Measurements from ENCODE around the gene IFITM5.
"Not testable (repeated sequence)": the region's sequence is repeated elsewhere in the genome, so short reads cannot be mapped to it uniquely, and the experiment has no call there.

The IFITM5 gene

DNA sequence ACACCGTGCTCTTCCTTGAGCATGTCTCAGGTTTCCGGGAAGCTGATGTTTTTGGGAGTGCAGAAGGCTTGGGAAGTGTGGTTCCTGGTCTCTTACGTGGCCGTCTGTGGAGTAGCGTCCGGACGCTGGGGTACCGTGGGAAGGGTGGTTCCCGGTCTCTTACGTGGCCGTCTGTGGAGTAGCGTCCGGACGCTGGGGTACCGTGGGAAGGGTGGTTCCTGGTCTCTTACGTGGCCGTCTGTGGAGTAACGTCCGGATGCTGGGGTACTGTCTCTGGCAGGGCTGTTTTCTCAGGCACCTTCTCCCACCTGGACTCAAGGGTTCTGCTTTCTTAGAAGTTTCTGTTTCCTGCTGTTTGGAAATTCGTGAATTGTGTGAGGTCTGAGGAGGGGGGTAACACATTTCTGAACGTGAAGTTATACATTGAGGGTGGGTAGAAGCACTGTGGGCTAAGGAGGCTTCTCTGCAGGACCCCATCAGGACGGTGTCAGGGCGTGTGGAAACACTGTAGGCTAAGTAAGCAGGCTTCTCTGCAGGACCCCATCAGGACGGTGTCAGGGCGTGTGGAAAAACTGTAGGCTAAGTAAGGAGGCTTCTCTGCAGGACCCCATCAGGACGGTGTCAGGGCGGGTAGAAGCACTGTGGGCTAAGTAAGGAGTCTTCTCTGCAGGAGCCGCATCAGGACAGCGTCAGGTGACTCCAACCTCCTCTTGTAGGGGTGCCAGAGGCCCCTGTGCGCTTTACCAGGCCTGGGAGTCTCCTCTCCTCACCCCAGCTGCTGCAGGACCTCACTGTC, 26.7 kb upstream of the IFITM5 start:
- no peak for TF ChIP-seq ZFP3 (CRISPR knock-in tag; IDR thresholded peaks at IDR 0.05)
- no peak for TF ChIP-seq ISL1 (CRISPR knock-in tag; IDR thresholded peaks at IDR 0.05)
- no peak for TF ChIP-seq TOX (CRISPR knock-in tag; IDR thresholded peaks at IDR 0.05; ENCODE audit: borderline replicate concordance)
- TF ChIP-seq, protein P1, sequence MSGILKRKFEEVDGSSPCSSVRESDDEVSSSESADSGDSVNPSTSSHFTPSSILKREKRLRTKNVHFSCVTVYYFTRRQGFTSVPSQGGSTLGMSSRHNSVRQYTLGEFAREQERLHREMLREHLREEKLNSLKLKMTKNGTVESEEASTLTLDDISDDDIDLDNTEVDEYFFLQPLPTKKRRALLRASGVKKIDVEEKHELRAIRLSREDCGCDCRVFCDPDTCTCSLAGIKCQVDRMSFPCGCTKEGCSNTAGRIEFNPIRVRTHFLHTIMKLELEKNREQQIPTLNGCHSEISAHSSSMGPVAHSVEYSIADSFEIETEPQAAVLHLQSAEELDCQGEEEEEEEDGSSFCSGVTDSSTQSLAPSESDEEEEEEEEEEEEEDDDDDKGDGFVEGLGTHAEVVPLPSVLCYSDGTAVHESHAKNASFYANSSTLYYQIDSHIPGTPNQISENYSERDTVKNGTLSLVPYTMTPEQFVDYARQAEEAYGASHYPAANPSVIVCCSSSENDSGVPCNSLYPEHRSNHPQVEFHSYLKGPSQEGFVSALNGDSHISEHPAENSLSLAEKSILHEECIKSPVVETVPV (CRISPR knock-in tag; IDR thresholded peaks at IDR 0.05), result no peak
- ATAC-seq, result peak; percentile 20; the same call in 1 of the 3 replicates

DNA sequence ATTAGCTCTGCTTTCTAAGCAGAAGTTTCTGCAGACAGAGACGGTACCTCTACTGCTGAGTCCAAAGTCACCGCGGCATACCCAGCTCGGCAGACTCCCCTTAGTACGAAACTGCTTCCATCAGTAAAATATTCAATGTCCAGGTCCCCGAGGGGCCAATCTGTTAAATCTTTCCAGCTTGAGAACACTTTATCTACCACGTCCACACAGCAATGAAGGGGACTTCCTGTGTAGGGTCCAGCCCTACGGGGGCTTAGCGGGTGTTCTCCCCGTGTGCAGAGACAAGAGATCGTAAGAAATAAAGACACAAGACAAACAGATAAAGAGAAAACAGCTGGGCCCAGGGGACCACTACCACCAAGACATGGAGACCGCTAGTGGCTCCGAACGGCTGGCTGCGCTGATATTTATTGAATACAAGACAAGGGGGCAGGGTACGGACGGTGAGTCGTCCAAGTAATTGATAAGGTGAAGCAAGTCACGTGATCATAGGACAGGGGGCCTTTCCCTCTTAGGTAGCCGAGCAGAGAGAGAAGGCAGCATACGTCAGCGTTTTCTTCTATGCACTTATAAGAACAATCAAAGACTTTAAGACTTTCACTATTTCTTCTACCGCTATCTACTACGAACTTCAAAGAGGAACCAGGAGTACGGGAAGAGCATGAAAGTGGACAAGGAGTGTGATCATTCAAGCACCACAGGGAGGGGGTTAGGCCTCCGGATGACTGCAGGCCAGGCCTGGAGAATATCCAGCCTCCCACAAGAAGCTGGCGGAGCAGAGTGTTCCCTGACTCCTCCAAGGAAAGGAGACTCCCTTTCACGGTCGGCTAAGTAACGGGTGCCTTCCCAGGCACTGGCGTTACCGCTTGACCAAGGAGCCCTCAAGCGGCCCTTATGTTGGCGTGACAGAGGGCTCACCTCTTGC, 25.5 kb upstream of the IFITM5 start:
- ATAC-seq, result not testable (repeated sequence)

DNA sequence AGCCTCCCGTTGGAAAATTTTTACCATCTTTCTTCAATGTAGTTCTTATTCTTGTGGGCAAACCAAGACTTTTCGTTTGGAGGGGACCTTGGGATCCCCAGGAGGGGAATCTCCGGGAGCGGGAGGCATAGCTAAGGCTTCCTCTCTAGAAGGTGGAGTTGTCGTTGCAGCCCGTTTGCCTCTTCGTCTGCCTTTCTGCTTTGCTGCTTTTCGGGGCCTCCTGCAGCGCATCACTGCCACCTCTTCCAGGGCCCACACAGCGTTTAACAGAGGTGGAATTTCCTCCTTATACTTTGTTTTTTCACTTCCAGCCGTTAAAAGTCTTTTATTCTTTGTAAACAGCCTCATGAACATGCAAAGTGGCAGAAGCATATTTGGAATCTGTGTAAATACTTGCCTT, 24.8 kb upstream of the IFITM5 start:
- TF ChIP-seq ZNF565 (CRISPR knock-in tag; conservative IDR thresholded peaks at IDR 0.05; ENCODE audit: low read depth), result no peak
- no peak for TF ChIP-seq ISL1 (CRISPR knock-in tag; IDR thresholded peaks at IDR 0.05)
- TF ChIP-seq, protein P1 (CRISPR knock-in tag; IDR thresholded peaks at IDR 0.05), result no peak
- no peak for TF ChIP-seq OSR1 (CRISPR knock-in tag; IDR thresholded peaks at IDR 0.05)
- TF ChIP-seq BACH2 (CRISPR knock-in tag; IDR thresholded peaks at IDR 0.05; ENCODE audit: borderline replicate concordance), result no peak
- TF ChIP-seq ZFP30 (CRISPR knock-in tag; IDR thresholded peaks at IDR 0.05), result no peak
- TF ChIP-seq CSDC2 (CRISPR knock-in tag; IDR thresholded peaks at IDR 0.05), result no peak
- TF ChIP-seq, protein P2, sequence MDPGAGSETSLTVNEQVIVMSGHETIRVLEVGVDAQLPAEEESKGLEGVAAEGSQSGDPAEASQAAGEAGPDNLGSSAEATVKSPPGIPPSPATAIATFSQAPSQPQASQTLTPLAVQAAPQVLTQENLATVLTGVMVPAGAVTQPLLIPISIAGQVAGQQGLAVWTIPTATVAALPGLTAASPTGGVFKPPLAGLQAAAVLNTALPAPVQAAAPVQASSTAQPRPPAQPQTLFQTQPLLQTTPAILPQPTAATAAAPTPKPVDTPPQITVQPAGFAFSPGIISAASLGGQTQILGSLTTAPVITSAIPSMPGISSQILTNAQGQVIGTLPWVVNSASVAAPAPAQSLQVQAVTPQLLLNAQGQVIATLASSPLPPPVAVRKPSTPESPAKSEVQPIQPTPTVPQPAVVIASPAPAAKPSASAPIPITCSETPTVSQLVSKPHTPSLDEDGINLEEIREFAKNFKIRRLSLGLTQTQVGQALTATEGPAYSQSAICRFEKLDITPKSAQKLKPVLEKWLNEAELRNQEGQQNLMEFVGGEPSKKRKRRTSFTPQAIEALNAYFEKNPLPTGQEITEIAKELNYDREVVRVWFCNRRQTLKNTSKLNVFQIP (CRISPR knock-in tag; IDR thresholded peaks at IDR 0.05; ENCODE audit: borderline replicate concordance, low read depth), result no peak
- TF ChIP-seq, protein P3, sequence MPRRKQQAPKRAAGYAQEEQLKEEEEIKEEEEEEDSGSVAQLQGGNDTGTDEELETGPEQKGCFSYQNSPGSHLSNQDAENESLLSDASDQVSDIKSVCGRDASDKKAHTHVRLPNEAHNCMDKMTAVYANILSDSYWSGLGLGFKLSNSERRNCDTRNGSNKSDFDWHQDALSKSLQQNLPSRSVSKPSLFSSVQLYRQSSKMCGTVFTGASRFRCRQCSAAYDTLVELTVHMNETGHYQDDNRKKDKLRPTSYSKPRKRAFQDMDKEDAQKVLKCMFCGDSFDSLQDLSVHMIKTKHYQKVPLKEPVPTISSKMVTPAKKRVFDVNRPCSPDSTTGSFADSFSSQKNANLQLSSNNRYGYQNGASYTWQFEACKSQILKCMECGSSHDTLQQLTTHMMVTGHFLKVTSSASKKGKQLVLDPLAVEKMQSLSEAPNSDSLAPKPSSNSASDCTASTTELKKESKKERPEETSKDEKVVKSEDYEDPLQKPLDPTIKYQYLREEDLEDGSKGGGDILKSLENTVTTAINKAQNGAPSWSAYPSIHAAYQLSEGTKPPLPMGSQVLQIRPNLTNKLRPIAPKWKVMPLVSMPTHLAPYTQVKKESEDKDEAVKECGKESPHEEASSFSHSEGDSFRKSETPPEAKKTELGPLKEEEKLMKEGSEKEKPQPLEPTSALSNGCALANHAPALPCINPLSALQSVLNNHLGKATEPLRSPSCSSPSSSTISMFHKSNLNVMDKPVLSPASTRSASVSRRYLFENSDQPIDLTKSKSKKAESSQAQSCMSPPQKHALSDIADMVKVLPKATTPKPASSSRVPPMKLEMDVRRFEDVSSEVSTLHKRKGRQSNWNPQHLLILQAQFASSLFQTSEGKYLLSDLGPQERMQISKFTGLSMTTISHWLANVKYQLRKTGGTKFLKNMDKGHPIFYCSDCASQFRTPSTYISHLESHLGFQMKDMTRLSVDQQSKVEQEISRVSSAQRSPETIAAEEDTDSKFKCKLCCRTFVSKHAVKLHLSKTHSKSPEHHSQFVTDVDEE (CRISPR knock-in tag; IDR thresholded peaks at IDR 0.05), result no peak
- TF ChIP-seq RARB (CRISPR knock-in tag; IDR thresholded peaks at IDR 0.05), result no peak
- TF ChIP-seq GLIS3 (CRISPR knock-in tag; IDR thresholded peaks at IDR 0.05), result no peak
- no peak for TF ChIP-seq SNAI2 (CRISPR knock-in tag; IDR thresholded peaks at IDR 0.05)
- no peak for TF ChIP-seq ARNTL (CRISPR knock-in tag; IDR thresholded peaks at IDR 0.05; ENCODE audit: borderline replicate concordance, low read depth)
- TF ChIP-seq ZC3H10 (CRISPR knock-in tag; IDR thresholded peaks at IDR 0.05), result no peak
- no peak for ATAC-seq

DNA sequence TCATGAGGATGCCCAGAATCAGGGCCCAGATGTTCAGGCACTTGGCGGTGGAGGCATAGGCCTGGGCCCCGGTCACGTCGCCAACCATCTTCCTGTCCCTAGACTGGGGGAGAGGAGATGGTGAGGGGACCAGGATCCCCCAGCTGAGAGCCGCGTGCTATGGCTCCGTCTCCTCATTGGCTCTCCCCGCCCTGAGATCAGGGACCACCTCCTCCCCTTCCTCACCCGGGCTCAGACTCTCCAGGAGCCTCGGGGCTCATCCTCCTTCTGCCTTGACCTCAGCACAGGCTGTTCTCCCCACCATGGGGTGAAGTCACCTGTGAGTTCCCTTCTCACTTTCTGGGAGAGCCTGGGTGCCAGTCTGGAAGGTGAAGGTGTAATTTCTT, 20.6 kb upstream of the IFITM5 start:
- not testable (repeated sequence) for ATAC-seq

DNA sequence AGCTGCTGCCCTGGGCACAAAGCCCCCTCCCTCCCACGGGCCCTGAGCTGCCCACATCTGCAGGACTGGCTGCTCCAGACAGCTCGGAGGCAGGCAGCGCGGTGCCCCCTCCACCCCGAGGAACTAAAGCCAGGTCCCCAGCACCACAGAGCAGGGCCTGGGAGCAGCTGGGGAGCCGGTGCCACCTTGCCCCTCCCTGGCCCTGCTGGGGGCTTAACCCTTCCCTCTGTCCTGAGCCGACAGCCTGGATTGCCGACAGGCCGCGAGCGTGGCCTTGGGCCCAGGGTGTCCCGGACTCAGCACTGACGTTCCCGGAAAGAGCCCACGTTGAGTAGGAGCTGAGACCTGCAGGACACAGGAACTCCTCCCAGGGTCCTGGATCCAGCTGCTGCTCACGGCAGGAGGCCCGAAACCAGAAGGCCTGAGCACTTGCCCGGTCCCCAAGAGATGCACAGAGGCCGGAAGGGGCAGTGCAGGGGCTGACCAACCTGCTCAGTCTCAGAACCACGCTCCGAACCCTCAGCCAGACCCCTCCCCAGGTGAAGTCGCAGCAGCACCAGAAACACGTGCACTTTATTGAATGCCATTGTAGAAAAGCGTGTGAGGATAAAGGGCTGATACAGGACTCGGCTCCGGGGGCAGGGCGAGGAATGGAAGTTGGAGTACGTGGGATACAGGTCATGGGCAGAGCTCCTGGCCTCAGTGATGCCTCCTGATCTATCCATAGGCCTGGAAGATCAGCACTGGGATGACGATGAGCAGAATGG, 20.0 kb upstream of the IFITM5 start:
- ATAC-seq, result peak; percentile 47

DNA sequence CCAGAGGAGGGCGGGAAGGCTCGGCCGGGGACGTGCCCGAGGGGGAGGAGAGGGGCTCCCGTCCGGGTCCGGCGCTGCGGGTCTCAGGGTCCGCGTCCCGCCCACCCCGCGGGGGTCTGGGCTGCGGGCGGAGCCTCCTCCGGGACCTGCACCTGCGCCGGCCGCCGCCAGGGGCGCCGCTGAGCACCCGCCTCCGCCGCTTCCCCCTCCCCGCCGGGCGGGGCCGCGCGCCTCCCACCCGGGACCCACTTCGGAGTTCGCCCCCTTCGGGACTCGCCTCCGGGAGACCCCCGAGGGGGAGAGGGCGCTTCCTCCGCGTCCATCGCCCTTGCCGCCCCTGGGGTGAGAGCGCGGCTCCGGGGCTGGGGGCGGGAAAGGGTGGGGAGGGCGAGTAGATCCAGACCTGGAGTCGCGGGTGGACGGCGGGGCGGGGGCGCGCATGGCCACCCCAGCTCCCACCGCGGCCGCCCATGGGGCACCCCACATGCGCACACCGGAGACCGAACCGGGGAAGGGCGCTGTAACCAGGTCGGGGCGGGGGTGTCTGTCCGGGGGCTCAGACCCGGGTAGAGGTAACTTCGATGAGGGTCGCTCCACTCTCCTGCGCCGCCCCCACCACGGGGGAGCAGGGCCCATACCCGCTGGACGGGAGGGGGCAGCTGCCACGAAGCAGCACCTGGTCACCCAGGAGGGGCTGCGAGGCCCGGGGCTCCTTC, 19.2 kb upstream of the IFITM5 start:
- ATAC-seq, result peak; percentile 51

DNA sequence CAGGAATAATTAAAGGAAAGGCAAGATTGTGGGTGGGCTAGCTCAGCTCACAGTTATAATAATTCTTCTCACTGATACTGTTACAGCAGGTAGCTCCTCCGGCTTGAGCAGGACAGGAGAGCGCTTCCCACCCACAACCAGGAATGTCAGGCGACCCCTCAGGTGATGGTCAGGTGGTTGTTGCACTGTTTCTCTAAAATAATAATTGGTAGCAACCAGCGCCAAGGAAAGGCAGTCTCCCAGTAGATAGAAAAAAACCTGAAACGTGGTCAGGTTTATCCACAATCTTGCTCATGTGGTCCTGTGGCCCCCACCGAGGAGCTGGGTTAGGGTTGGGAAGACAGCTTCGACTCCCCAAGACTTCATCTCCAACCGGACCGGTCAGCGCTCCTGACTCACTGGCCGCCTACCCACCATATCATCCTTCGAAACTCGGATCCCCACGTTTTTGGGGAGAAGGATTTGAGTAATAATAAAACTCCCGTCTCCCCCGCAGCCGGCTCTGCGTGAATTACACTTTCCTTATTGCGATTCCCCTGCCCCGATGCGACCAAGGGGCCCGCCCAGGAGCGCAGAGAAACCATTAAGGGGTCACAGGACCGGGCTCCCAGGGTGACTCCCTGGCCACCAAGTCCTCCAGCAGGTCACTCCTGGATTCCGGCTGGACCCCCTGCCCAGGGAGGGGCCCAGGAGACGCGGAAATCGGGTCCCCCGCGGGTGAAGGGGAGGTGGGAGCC, 18.5 kb upstream of the IFITM5 start:
- not testable (repeated sequence) for ATAC-seq
